NCI-H82 treated with DMSO at 0.1 percent for 48 hours (cell line): Measurements from ENCODE around the gene LTBP2.

Source experiments
- DNase-seq: peaks from one replicate; lab custom pipeline; 2025; ENCODE audit not compliant: unreplicated experiment; lab: John Stamatoyannopoulos, UW

The LTBP2 gene

GRCh38 chr14:74531006-74531405, 81.0 kb downstream of the LTBP2 start:
- no peak for DNase-seq

- DNase-seq = no peak
Observed at GRCh38 chr14:74528886-74529285, 83.2 kb downstream of the LTBP2 start.

- no peak for DNase-seq
Observed at GRCh38 chr14:74528406-74528805, 83.6 kb downstream of the LTBP2 start.

GRCh38 chr14:74527736-74528280, 84.2 kb downstream of the LTBP2 start:
- no peak for DNase-seq

GRCh38 chr14:74526854-74527585, 85.0 kb downstream of the LTBP2 start:
- no peak for DNase-seq

- DNase-seq = no peak
Observed at GRCh38 chr14:74525361-74525851, 86.6 kb downstream of the LTBP2 start.

- no peak for DNase-seq
Observed at GRCh38 chr14:74524812-74525135, 87.3 kb downstream of the LTBP2 start.

GRCh38 chr14:74524076-74524811, 87.8 kb downstream of the LTBP2 start:
- no peak for DNase-seq

GRCh38 chr14:74522740-74523139, 89.3 kb downstream of the LTBP2 start:
- DNase-seq = no peak

- no peak for DNase-seq
Observed at GRCh38 chr14:74521756-74522155, 90.3 kb downstream of the LTBP2 start.

- no peak for DNase-seq
Observed at GRCh38 chr14:74519316-74520074, 92.5 kb downstream of the LTBP2 start.

GRCh38 chr14:74518221-74518620, 93.8 kb downstream of the LTBP2 start:
- no peak for DNase-seq

- no peak for DNase-seq
Observed at GRCh38 chr14:74517731-74518130, 94.3 kb downstream of the LTBP2 start.

GRCh38 chr14:74516451-74517160, 95.4 kb downstream of the LTBP2 start:
- DNase-seq = no peak

GRCh38 chr14:74515891-74516412, 96.1 kb downstream of the LTBP2 start:
- DNase-seq = no peak

- no peak for DNase-seq
Observed at GRCh38 chr14:74514471-74514941, 97.5 kb downstream of the LTBP2 start.

- no peak for DNase-seq
Observed at GRCh38 chr14:74511966-74512830, 99.8 kb downstream of the LTBP2 start.

GRCh38 chr14:74510959-74511409, 101.1 kb downstream of the LTBP2 start:
- no peak for DNase-seq

GRCh38 chr14:74510223-74510931, 101.7 kb downstream of the LTBP2 start:
- no peak for DNase-seq
